HG02588 (cell line): ENCODE data around the gene PPP2R2B.

Experiments used
- ATAC-seq: cut with Tn5 transposase; IDR thresholded peaks from one replicate; pipeline ENCODE4 v1.9.1; 2021; ENCODE audit warnings: mild to moderate bottlenecking, moderate library complexity; ENCODE audit not compliant: unreplicated experiment

PPP2R2B gene

GRCh38 chr5:146788898-146789297 lies 89.7 kb downstream of the PPP2R2B start:
- no peak for ATAC-seq

GRCh38 chr5:146785065-146785464 lies 93.5 kb downstream of the PPP2R2B start:
- ATAC-seq, result no peak

- ATAC-seq, result no peak
These were observed 97.4 kb downstream of the PPP2R2B start for GRCh38 chr5:146781157-146781556.

- no peak for ATAC-seq
These were observed 99.2 kb downstream of the PPP2R2B start for GRCh38 chr5:146779211-146779869.

GRCh38 chr5:146778795-146779194 lies 99.8 kb downstream of the PPP2R2B start:
- no peak for ATAC-seq

GRCh38 chr5:146778261-146778660 lies 100.3 kb downstream of the PPP2R2B start:
- no peak for ATAC-seq

- no peak for ATAC-seq
These were observed 105.6 kb downstream of the PPP2R2B start for GRCh38 chr5:146772881-146773466.

- no peak for ATAC-seq
These were observed 107.6 kb downstream of the PPP2R2B start for GRCh38 chr5:146770980-146771379.

GRCh38 chr5:146770546-146770945 lies 108.0 kb downstream of the PPP2R2B start:
- no peak for ATAC-seq

- ATAC-seq, result no peak
These were observed 111.0 kb downstream of the PPP2R2B start for GRCh38 chr5:146767534-146767933.

GRCh38 chr5:146766013-146766412 lies 112.5 kb downstream of the PPP2R2B start:
- ATAC-seq, result no peak

GRCh38 chr5:146765089-146765832 lies 113.3 kb downstream of the PPP2R2B start:
- no peak for ATAC-seq

GRCh38 chr5:146762830-146763229 lies 115.7 kb downstream of the PPP2R2B start:
- no peak for ATAC-seq

- no peak for ATAC-seq
These were observed 116.7 kb downstream of the PPP2R2B start for GRCh38 chr5:146761811-146762210.

- ATAC-seq, result no peak
These were observed 119.6 kb downstream of the PPP2R2B start for GRCh38 chr5:146758938-146759337.

- no peak for ATAC-seq
These were observed 120.5 kb downstream of the PPP2R2B start for GRCh38 chr5:146758076-146758475.

- no peak for ATAC-seq
These were observed 122.0 kb downstream of the PPP2R2B start for GRCh38 chr5:146756546-146756945.

GRCh38 chr5:146755793-146756192 lies 122.8 kb downstream of the PPP2R2B start:
- no peak for ATAC-seq

GRCh38 chr5:146754621-146755020 lies 123.9 kb downstream of the PPP2R2B start:
- ATAC-seq, result no peak

- no peak for ATAC-seq
These were observed 124.9 kb downstream of the PPP2R2B start for GRCh38 chr5:146753641-146754040.

- ATAC-seq, result peak; percentile 98
These were observed 126.7 kb downstream of the PPP2R2B start for GRCh38 chr5:146751781-146752401.

- no peak for ATAC-seq
These were observed 127.5 kb downstream of the PPP2R2B start for GRCh38 chr5:146751054-146751453.
